Endothelial cell of umbilical vein (primary cell): ENCODE measurements around the gene RBPJL.

Experiments used
- CTCF ChIP-seq, 2 donors: IDR thresholded peaks; 1 replicate in 1 of 2; 2 replicates in 1 of 2; pipeline ENCODE4 v1.5.1; 2011; ENCODE audit warnings: low read length in 2 of 2, mild to moderate bottlenecking in 2 of 2, moderate library complexity in 2 of 2, control low read depth in 1 of 2, inconsistent platforms in 1 of 2, low read depth in 1 of 2; ENCODE audit not compliant: insufficient read depth in 1 of 2; ENCODE audit errors: extremely low read depth in 1 of 2
- EZH2 ChIP-seq: IDR thresholded peaks from 2 replicates; pipeline ENCODE4 v1.6.1; 2012; ENCODE audit warnings: borderline replicate concordance, low read depth, mild to moderate bottlenecking, moderate library complexity, low read length, inconsistent platforms; ENCODE audit not compliant: severe bottlenecking
- FOS ChIP-seq: IDR thresholded peaks from 2 replicates; pipeline ENCODE4 v1.6.1; 2011; ENCODE audit warnings: mild to moderate bottlenecking, low read length, moderate library complexity, borderline replicate concordance; ENCODE audit not compliant: insufficient read depth
- JUN ChIP-seq: IDR thresholded peaks from 2 replicates; pipeline ENCODE4 v1.6.1; 2011; ENCODE audit warnings: borderline replicate concordance, low read depth; ENCODE audit not compliant: insufficient read length, insufficient read depth
- MAX ChIP-seq: IDR thresholded peaks from 2 replicates; pipeline ENCODE4 v1.6.1; 2011; ENCODE audit not compliant: insufficient read depth, insufficient read length
- MYC ChIP-seq: IDR thresholded peaks from one replicate; pipeline ENCODE4 v1.6.1; 2011; ENCODE audit warnings: mild to moderate bottlenecking, low read depth, low read length
- POLR2A ChIP-seq: IDR thresholded peaks from 2 replicates; pipeline ENCODE4 v1.6.1; 2012; ENCODE audit warnings: low read depth, mild to moderate bottlenecking, control low read depth, low read length
- POLR2AphosphoS5 ChIP-seq: IDR thresholded peaks from 2 replicates; pipeline ENCODE4 v1.6.1; 2012; ENCODE audit warnings: low read depth, mild to moderate bottlenecking, control low read depth, low read length, moderate library complexity; ENCODE audit not compliant: insufficient read depth

GRCh38 chr20:45279992-45280391 lies 26.6 kb upstream of the RBPJL start:
- TF ChIP-seq CTCF (IDR thresholded peaks at IDR 0.05; ENCODE audit: extremely low read depth in 1 of 2, insufficient read depth in 1 of 2, low read depth in 1 of 2, low read length in 2 of 2) (no peak), POLR2A (no peak), MAX (no peak), POLR2AphosphoS5 (no peak), EZH2 (no peak), JUN (no peak), MYC (no peak), FOS (no peak)
